Thoracic aorta (tissue), 2 donors: ENCODE results near the gene ARL4A. TPM values are rescaled to one million over a fixed set of nuclear protein-coding genes. Genes with fewer than 3 reads are reported as not detected.

Experiments used
- ATAC-seq: fragments of 150-250 bp; one replicate; pipeline ENCODE4 v1.8.0; 2017; ENCODE audit warnings: low read depth; ENCODE audit not compliant: insufficient number of reproducible peaks, low FRiP score
- DNase-seq: peaks from one replicate; pipeline ENCODE4 v3.0.0-alpha.2; 2020; ENCODE audit warnings: low spot score
- H3K27ac ChIP-seq, 2 donors: fragments of 200-600 bp; sonication (generic); 1 replicate in 1 of 2; 2 replicates in 1 of 2; pipeline ENCODE4 v1.5.1; 2016; ENCODE audit warnings: mild to moderate bottlenecking in 2 of 2, moderate library complexity in 2 of 2
- H3K27me3 ChIP-seq: fragments of 200-600 bp; sonication (generic); replicated peaks from 2 replicates; pipeline ENCODE4 v1.6.0; 2016; ENCODE audit warnings: mild to moderate bottlenecking; ENCODE audit not compliant: insufficient read depth
- H3K36me3 ChIP-seq: fragments of 200-600 bp; sonication (generic); one replicate; pipeline ENCODE4 v1.5.1; 2016
- H3K4me1 ChIP-seq, 2 donors: fragments of 200-600 bp; sonication (generic); 1 replicate in 1 of 2; 2 replicates in 1 of 2; pipeline versions ENCODE4 v1.5.1 to v1.6.0; 2016; ENCODE audit warnings: low read depth in 2 of 2, mild to moderate bottlenecking in 1 of 2; ENCODE audit not compliant: control insufficient read depth in 1 of 2
- H3K4me3 ChIP-seq: fragments of 200-600 bp; sonication (generic); 2 replicates; pipeline ENCODE4 v1.5.1; 2016; ENCODE audit warnings: mild to moderate bottlenecking
- H3K9me3 ChIP-seq: fragments of 200-600 bp; sonication (generic); 2 replicates; pipeline ENCODE4 v1.5.1; 2016
- CTCF ChIP-seq: fragments of 200-600 bp; sonication (generic); IDR thresholded peaks from one replicate; pipeline ENCODE4 v1.5.1; 2019; ENCODE audit warnings: antibody characterized with exemption
- total RNA-seq, 2 donors: library from RNA; depleted of rRNA; stranded (reverse); fragments of >200 nt; gene quantifications; one replicate each; pipeline versions ENCODE4 v1.1.0 to v1.2.3, GENCODE V29; 2016

ARL4A gene
- total RNA-seq, 2 donors from 2014 or later, result 13.1 to 21.0 TPM

GRCh38 chr7:12732428-12732827, 45.0 kb downstream of the ARL4A start:
- Histone ChIP-seq H3K4me3 (no peak overlapping the region), H3K27ac (no peak overlapping the region), H3K4me1 (peaks cover 8 to 20% of the 10 kb centered on the region in 2 donors), H3K27me3 (no peaks in the 10 kb centered on the region), H3K9me3 (no peaks in the 10 kb centered on the region), H3K36me3 (no peaks in the 10 kb centered on the region)
- no peak for TF ChIP-seq CTCF
- ATAC-seq, result no peak
- DNase-seq, result no peak

GRCh38 chr7:12735923-12736322, 48.5 kb downstream of the ARL4A start:
- no peak for DNase-seq
- Histone ChIP-seq H3K36me3 (no peaks in the 10 kb centered on the region), H3K27me3 (no peaks in the 10 kb centered on the region), H3K4me1 (no peaks in the 10 kb centered on the region), H3K9me3 (no peaks in the 10 kb centered on the region), H3K4me3 (no peak overlapping the region), H3K27ac (no peak overlapping the region)
- no peak for ATAC-seq
- TF ChIP-seq CTCF, result no peak

DNA sequence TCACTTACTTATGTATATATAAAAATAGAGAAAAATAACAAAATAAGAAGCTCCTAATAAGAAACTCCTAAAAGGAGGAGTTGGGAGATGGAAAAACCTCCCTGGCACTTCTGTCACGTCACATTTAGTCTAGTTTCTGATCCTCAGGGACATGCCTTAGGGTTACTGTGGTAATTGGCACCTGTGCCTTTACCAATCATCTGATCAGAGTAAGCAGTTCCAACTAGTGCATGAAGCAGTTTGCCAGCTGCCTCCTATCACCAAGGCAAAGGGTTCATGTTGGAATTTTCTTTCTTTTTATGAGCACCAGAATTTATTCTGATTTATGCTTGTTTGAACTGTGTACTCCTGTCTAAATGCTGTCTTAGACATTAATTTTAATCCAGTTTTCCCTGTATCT, 49.9 kb downstream of the ARL4A start:
- H3K27ac ChIP-seq, result no peak overlapping the region
- no peaks in the 10 kb centered on the region for H3K36me3 ChIP-seq
- no peaks in the 10 kb centered on the region for H3K4me1 ChIP-seq
- H3K9me3 ChIP-seq, result no peaks in the 10 kb centered on the region
- H3K4me3 ChIP-seq, result no peak overlapping the region
- no peak for TF ChIP-seq CTCF
- DNase-seq (no peak), ATAC-seq (no peak)
- H3K27me3 ChIP-seq, result no peaks in the 10 kb centered on the region

GRCh38 chr7:12737836-12738235, 50.4 kb downstream of the ARL4A start:
- no peak for ATAC-seq
- TF ChIP-seq CTCF, result no peak
- H3K4me3 ChIP-seq, result no peak overlapping the region

GRCh38 chr7:12738665-12739064, 51.2 kb downstream of the ARL4A start:
- TF ChIP-seq CTCF, result no peak
- ATAC-seq, result no peak
- Histone ChIP-seq H3K4me3 (no peak overlapping the region), H3K4me1 (no peaks in the 10 kb centered on the region), H3K36me3 (no peaks in the 10 kb centered on the region), H3K9me3 (no peaks in the 10 kb centered on the region), H3K27me3 (no peaks in the 10 kb centered on the region), H3K27ac (no peak overlapping the region)
- no peak for DNase-seq

More at GRCh38 chr7:12737836-12738235, 50.4 kb downstream of the ARL4A start:
- H3K27me3 ChIP-seq, result no peaks in the 10 kb centered on the region
- DNase-seq, result no peak
- H3K27ac ChIP-seq, result no peak overlapping the region
- H3K9me3 ChIP-seq, result no peaks in the 10 kb centered on the region
- H3K36me3 ChIP-seq, result no peaks in the 10 kb centered on the region
- no peaks in the 10 kb centered on the region for H3K4me1 ChIP-seq

Other genes with a start within 250 kb of the ARL4A start
- gene SCIN, start 116.9 kb upstream of the ARL4A start, total RNA-seq, result 1 to 10 TPM in 1 of 2 donors, under 1 TPM in 1; 0.49 to 2.0 TPM